ENCODE data around the gene EPHB1.

The EPHB1 gene

GRCh38 chr3:135077186-135077585, 282.1 kb downstream of the EPHB1 start:
- TF ChIP-seq, protein P1, sequence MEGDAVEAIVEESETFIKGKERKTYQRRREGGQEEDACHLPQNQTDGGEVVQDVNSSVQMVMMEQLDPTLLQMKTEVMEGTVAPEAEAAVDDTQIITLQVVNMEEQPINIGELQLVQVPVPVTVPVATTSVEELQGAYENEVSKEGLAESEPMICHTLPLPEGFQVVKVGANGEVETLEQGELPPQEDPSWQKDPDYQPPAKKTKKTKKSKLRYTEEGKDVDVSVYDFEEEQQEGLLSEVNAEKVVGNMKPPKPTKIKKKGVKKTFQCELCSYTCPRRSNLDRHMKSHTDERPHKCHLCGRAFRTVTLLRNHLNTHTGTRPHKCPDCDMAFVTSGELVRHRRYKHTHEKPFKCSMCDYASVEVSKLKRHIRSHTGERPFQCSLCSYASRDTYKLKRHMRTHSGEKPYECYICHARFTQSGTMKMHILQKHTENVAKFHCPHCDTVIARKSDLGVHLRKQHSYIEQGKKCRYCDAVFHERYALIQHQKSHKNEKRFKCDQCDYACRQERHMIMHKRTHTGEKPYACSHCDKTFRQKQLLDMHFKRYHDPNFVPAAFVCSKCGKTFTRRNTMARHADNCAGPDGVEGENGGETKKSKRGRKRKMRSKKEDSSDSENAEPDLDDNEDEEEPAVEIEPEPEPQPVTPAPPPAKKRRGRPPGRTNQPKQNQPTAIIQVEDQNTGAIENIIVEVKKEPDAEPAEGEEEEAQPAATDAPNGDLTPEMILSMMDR (IDR thresholded peaks at IDR 0.05; ENCODE audit: insufficient read depth, low read length, missing control alignments), result no peak
- DNase-seq (ENCODE audit: low read depth, low spot score), result no peak
- ChIA-PET CTCF (no interaction called here), POLR2A (no interaction called here)
- no peak overlapping the region for H3K4me3 ChIP-seq (ENCODE audit: low read depth, low read length)

DNA sequence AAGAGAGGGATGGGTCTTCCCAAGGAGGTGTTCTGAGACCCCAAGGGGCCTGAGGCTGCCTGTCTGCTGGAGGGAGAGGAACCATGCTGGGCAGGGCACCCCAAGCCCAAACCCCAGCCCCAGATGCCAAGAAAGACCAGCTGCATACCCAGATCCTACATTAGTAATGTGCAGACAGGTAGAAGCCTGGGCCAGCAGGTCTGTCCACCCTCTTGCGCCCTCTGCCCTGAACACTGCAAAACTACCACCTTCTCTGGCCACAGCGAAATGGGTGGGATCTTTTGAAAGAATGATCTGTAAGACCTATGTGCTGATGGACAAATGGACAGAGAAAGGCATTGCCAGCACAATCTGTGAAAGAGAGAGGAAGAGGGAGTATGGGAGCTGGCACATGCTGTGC, 283.2 kb downstream of the EPHB1 start:
- no peak overlapping the region for H3K4me3 ChIP-seq (ENCODE audit: low read depth, low read length)
- TF ChIP-seq, protein P1 (IDR thresholded peaks at IDR 0.05; ENCODE audit: insufficient read depth, low read length, missing control alignments), result no peak
- DNase-seq (ENCODE audit: low read depth, low spot score), result no peak
- POLR2A ChIA-PET, result no interaction called here
- CTCF ChIA-PET, result no interaction called here

- H3K4me3 ChIP-seq (ENCODE audit: low read depth, low read length), result no peak overlapping the region
- DNase-seq (ENCODE audit: low read depth, low spot score), result no peak
- ChIA-PET CTCF (no interaction called here), POLR2A (no interaction called here)
- TF ChIP-seq, protein P1 (IDR thresholded peaks at IDR 0.05; ENCODE audit: insufficient read depth, low read length, missing control alignments), result no peak
Observed at GRCh38 chr3:135079095-135079494, 284.0 kb downstream of the EPHB1 start.

DNA sequence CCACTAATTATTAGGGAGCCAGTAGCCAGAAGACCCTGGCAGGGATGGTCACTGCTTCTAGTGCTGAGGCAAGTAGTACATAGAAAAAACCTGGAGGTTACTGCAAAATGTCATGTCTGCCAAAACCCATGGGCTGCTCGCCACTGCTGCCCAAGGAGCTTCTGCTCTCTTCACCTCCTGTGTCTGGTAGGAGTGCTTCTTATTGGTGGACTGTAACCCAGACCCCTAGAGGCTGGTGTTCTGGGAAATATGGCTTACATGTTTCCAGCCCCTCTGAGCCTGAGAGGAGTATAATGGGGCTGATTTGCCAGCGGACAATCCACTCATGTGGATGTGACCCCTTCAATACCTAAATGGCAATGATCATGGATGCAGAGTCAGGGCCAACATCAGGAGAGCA, 286.4 kb downstream of the EPHB1 start:
- TF ChIP-seq, protein P1 (IDR thresholded peaks at IDR 0.05; ENCODE audit: insufficient read depth, low read length, missing control alignments), result no peak
- no peak overlapping the region for H3K4me3 ChIP-seq (ENCODE audit: low read depth, low read length)
- DNase-seq (ENCODE audit: low read depth, low spot score), result no peak
- ChIA-PET POLR2A (no interaction called here), CTCF (no interaction called here)

DNA sequence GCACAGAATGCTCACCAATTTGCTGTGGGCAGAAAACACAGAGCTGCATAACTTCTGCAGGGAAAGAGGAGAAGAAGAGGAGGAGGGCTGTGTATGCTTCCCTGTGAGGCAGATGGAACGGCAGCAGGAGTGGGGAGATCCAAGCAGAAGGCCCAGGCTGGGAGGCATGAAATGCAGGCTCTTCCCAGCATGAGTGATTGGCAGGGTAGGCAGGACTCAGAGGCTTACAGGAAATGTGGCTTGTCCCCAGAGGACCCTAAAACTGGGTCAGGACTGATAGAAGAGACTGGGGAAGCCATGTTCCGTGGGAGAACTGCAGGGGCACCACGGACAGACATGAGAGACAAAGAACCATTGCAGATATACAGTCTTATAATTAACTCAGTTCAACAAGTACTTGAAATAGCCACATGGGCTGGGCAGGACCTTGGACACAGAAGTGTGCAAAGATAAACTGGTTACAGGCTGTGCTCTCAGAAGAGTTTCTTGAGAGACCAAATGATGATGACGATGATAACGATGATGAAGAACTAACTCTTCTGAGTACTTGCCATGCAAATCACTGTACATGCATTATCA, 286.9 kb downstream of the EPHB1 start:
- H3K4me3 ChIP-seq (ENCODE audit: low read depth, low read length), result no peak overlapping the region
- ChIA-PET POLR2A (no interaction called here), CTCF (no interaction called here)
- DNase-seq (ENCODE audit: low read depth, low spot score), result no peak
- TF ChIP-seq, protein P1 (IDR thresholded peaks at IDR 0.05; ENCODE audit: insufficient read depth, low read length, missing control alignments), result no peak

DNA sequence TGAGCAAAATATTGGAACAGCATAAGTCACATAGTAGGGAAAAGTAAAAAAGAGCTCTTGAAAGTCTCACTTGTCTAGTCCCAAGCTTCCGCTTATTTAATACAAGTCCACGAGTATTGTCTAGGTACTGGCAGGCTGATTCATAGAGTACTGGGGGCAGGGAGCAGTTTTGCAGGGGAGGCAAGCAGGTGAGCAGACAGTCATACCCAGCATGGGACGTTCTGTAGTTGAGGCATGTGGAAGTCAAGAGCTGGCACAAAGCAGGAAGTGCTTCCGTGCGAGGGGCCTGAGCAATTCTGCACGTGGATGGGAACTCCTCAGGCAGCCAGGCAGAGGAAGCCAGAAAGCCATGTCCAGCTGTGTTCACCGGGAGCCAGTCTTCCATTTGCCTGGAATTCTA, 287.6 kb downstream of the EPHB1 start:
- no peak overlapping the region for H3K4me3 ChIP-seq (ENCODE audit: low read depth, low read length)
- ChIA-PET CTCF (no interaction called here), POLR2A (no interaction called here)
- TF ChIP-seq, protein P1 (IDR thresholded peaks at IDR 0.05; ENCODE audit: insufficient read depth, low read length, missing control alignments), result no peak
- no peak for DNase-seq (ENCODE audit: low read depth, low spot score)

Data from AG04449 (cell line).